Measurements from ENCODE around the gene SLC6A20.

SLC6A20 gene

GRCh38 chr3:45772341-45773035 lies 23.8 kb downstream of the SLC6A20 start:
- Histone ChIP-seq H2AFZ (ENCODE audit: low read length) (no peak overlapping the region), H4K20me1 (ENCODE audit: insufficient read depth, low read length) (no peaks in the 10 kb centered on the region), H3K4me3 (ENCODE audit: low read depth, low read length, poor library complexity, severe bottlenecking) (no peak overlapping the region), H3K9me3 (ENCODE audit: low read length) (0 out of 2 replicates have a peak, but pooled peaks cover 3% of the 10 kb centered on the region), H3K9ac (ENCODE audit: low read length) (no peak overlapping the region), H3K79me2 (ENCODE audit: insufficient read depth, low read length) (no peaks in the 10 kb centered on the region), H3K27me3 (ENCODE audit: insufficient read depth, low read length) (peaks cover 2% of the 10 kb centered on the region; the same call in 1 of the 2 replicates), H3F3A (ENCODE audit: insufficient read depth, low read length) (no peaks in the 10 kb centered on the region), H3K36me3 (ENCODE audit: insufficient read depth, low read length) (no peaks in the 10 kb centered on the region), H3K9me2 (ENCODE audit: low read depth, low read length) (no peaks in the 10 kb centered on the region), H3K27ac (ENCODE audit: low read depth, low read length, poor library complexity, severe bottlenecking) (no peak overlapping the region), H3K4me2 (ENCODE audit: low read length) (no peak overlapping the region), H3K4me1 (ENCODE audit: insufficient read depth, low read length, severe bottlenecking) (no peaks in the 10 kb centered on the region)
- TF ChIP-seq EZH2 (IDR thresholded peaks at IDR 0.05; ENCODE audit: borderline replicate concordance, low read length) = no peak
- TF ChIP-seq, protein P1, sequence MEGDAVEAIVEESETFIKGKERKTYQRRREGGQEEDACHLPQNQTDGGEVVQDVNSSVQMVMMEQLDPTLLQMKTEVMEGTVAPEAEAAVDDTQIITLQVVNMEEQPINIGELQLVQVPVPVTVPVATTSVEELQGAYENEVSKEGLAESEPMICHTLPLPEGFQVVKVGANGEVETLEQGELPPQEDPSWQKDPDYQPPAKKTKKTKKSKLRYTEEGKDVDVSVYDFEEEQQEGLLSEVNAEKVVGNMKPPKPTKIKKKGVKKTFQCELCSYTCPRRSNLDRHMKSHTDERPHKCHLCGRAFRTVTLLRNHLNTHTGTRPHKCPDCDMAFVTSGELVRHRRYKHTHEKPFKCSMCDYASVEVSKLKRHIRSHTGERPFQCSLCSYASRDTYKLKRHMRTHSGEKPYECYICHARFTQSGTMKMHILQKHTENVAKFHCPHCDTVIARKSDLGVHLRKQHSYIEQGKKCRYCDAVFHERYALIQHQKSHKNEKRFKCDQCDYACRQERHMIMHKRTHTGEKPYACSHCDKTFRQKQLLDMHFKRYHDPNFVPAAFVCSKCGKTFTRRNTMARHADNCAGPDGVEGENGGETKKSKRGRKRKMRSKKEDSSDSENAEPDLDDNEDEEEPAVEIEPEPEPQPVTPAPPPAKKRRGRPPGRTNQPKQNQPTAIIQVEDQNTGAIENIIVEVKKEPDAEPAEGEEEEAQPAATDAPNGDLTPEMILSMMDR (IDR thresholded peaks at IDR 0.05; ENCODE audit: low read length) = no peak

GRCh38 chr3:45771831-45772230 lies 24.5 kb downstream of the SLC6A20 start:
- no peaks in the 10 kb centered on the region; the same call in 1 of the 2 replicates for H3K27me3 ChIP-seq (ENCODE audit: insufficient read depth, low read length)
- no peaks in the 10 kb centered on the region for H4K20me1 ChIP-seq (ENCODE audit: insufficient read depth, low read length)
- no peaks in the 10 kb centered on the region for H3K36me3 ChIP-seq (ENCODE audit: insufficient read depth, low read length)
- 0 out of 2 replicates have a peak, but pooled peaks cover 4% of the 10 kb centered on the region for H3K9me3 ChIP-seq (ENCODE audit: low read length)
- H2AFZ ChIP-seq (ENCODE audit: low read length) = no peak overlapping the region
- H3K79me2 ChIP-seq (ENCODE audit: insufficient read depth, low read length) = no peaks in the 10 kb centered on the region
- H3K27ac ChIP-seq (ENCODE audit: low read depth, low read length, poor library complexity, severe bottlenecking) = no peak overlapping the region
- TF ChIP-seq, protein P1 (IDR thresholded peaks at IDR 0.05; ENCODE audit: low read length) = no peak
- no peak for TF ChIP-seq EZH2 (IDR thresholded peaks at IDR 0.05; ENCODE audit: borderline replicate concordance, low read length)
- no peak overlapping the region for H3K4me2 ChIP-seq (ENCODE audit: low read length)
- H3K9me2 ChIP-seq (ENCODE audit: low read depth, low read length) = no peaks in the 10 kb centered on the region
- no peaks in the 10 kb centered on the region for H3F3A ChIP-seq (ENCODE audit: insufficient read depth, low read length)
- no peak overlapping the region for H3K4me3 ChIP-seq (ENCODE audit: low read depth, low read length, poor library complexity, severe bottlenecking)
- no peaks in the 10 kb centered on the region for H3K4me1 ChIP-seq (ENCODE audit: insufficient read depth, low read length, severe bottlenecking)
- no peak overlapping the region for H3K9ac ChIP-seq (ENCODE audit: low read length)

- TF ChIP-seq, protein P1 (IDR thresholded peaks at IDR 0.05; ENCODE audit: low read length) = no peak
- Histone ChIP-seq H3K27me3 (ENCODE audit: insufficient read depth, low read length) (no peaks in the 10 kb centered on the region; the same call in 1 of the 2 replicates), H3K9ac (ENCODE audit: low read length) (no peak overlapping the region)
These were observed 25.1 kb downstream of the SLC6A20 start for GRCh38 chr3:45771166-45771775.

More at GRCh38 chr3:45771166-45771775, 25.1 kb downstream of the SLC6A20 start:
- Histone ChIP-seq H3K9me2 (ENCODE audit: low read depth, low read length) (no peaks in the 10 kb centered on the region), H3K36me3 (ENCODE audit: insufficient read depth, low read length) (no peaks in the 10 kb centered on the region), H3K27ac (ENCODE audit: low read depth, low read length, poor library complexity, severe bottlenecking) (no peak overlapping the region), H3K9me3 (ENCODE audit: low read length) (0 out of 2 replicates have a peak, but pooled peaks cover 4% of the 10 kb centered on the region), H3F3A (ENCODE audit: insufficient read depth, low read length) (no peaks in the 10 kb centered on the region), H2AFZ (ENCODE audit: low read length) (no peak overlapping the region), H3K79me2 (ENCODE audit: insufficient read depth, low read length) (no peaks in the 10 kb centered on the region), H4K20me1 (ENCODE audit: insufficient read depth, low read length) (no peaks in the 10 kb centered on the region), H3K4me2 (ENCODE audit: low read length) (no peak overlapping the region), H3K4me3 (ENCODE audit: low read depth, low read length, poor library complexity, severe bottlenecking) (no peak overlapping the region), H3K4me1 (ENCODE audit: insufficient read depth, low read length, severe bottlenecking) (no peaks in the 10 kb centered on the region)
